CD4-positive, alpha-beta T cell treated with Interferon alpha-2 for 1 hour (primary cell): ENCODE results near the gene TIMM23B.
"Not testable (repeated sequence)": the region's sequence is repeated elsewhere in the genome, so short reads cannot be mapped to it uniquely, and the experiment has no call there.

ENCODE experiments used
- DNase-seq, 2 donors: peaks; one replicate each; pipeline ENCODE4 v3.0.0-alpha.2; 2020 to 2022

TIMM23B gene

DNA sequence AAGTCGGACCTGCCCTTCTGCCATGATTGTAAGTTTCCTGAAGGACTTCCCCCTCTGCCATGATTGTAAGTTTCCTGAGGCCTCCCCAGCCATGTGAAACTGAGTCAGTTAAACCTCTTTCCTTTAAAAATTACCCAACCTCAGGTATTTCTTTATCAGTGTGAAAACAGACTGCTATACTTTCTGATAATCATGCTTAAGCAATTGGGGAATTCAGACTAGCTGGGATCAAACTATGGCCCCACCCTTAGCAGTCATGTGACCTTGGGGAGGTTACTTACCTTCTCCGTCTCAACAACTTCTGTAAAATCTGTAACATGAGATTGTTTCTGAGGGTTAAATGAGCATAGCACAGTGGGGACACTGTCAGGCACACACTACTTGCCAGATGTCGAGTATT, 45.4 kb downstream of the TIMM23B start:
- DNase-seq = not testable (repeated sequence)

DNA sequence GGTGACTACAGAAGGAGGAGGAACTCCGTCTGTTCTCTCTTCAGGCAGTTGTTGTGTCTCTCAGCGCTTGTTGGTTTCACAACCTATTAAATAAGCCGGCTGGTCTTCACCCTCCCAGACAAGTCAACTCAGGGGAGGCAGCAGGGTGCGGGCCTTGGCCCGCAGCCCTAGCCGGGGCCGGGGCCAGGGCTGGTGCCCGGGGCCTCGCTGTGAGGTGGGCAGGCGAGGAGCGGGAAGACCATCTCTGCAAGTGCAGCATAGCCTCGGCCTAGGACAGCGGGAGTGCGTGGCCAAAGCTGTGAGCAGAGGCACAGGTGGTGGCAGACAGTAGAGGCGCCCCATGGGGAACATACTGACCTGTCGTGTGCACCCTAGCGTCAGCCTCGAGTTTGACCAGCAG, 46.5 kb downstream of the TIMM23B start, which contains the start of gene AGAP6:
TSS of gene AGAP6 (plus strand) at position 31 of the 400 bp plus-strand sequence. CDS start at position 341, 310 bp downstream.
- DNase-seq = not testable (repeated sequence)

DNA sequence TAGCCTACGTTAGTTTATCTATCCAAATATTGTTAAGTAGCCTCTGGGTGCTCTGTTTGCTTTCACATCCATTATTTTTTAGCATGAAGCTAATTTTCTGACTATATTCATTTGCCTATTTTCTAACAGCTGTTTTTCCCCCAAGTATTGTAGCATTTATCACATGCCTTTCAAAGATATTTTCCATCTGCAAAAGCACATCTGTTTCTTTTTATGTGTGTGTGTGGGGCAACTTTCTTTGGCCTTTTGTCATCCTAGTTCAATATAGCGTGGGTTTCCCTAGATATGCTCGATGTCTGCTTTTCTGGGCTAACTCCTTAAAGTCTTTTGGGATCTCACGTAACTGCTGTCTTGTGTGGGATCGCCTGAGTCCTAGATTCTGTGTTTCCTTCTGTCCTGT, 53.5 kb downstream of the TIMM23B start:
- DNase-seq = not testable (repeated sequence)

DNA sequence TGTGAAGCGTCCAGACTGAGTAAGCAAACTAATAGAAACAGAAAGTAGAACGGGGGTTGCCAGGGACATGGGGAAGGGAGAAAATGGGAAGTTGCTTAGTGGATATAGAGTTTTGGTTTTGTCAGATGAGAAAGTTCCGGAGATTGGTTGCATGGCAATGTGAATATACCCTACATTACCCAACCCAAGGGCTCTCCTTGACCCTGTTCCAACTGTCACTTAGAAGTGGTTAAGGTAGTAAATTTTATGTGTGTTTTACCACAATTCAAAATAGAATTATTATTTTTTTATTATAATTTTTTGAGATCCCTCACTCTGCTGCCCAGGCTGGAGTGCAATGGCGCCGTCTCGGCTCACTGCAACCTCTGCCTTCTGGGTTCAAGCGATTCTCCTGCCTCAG, 72.2 kb downstream of the TIMM23B start:
- not testable (repeated sequence) for DNase-seq

DNA sequence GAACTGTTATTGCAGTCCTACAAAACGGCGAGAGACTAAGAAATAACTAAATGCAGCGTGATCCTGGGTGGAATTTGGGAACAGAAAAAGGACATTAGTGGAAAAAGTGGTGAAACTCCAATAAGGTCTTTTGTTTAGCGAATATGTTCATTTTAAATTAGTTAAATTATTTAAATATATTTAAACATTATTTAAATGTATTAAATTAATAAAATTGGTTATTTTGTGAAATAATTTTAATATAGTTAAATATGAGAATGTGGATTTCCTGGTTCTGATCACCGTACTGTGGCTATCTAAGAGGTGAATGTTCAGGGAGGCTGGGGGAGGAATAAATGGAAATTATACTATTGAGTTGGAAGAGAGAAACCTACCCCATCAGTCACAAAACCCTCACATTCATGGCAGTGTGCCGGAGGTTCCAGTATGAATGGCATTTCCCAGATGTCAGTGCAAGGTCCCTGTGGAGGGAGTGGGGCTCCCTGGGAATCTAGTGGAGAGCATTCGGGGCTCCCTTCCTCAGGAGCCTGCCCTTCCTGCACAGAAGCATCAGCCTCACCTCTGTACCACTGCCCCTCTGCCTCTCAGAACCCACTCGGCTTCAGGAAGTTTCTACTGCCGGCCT, 73.9 kb downstream of the TIMM23B start:
- DNase-seq = not testable (repeated sequence)

DNA sequence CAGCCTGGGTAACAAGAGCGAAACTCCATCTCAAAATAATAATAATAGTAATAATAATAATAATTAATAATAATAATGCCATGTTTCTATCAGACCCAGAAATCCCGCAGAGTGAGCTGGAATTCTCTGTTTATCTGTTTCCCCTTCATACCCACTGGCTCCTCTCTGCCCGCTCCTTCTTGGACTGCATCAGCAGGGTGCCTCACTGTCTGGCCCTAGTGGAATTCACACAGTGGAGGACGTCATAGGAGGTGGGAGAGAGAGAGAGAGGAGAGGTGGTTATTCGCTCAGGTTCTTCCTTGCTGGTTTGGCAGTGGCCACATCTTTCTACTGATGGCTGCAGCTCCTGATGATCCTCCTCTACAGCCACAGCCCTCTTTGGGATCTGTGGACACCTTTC, 75.1 kb downstream of the TIMM23B start:
- DNase-seq = not testable (repeated sequence)

DNA sequence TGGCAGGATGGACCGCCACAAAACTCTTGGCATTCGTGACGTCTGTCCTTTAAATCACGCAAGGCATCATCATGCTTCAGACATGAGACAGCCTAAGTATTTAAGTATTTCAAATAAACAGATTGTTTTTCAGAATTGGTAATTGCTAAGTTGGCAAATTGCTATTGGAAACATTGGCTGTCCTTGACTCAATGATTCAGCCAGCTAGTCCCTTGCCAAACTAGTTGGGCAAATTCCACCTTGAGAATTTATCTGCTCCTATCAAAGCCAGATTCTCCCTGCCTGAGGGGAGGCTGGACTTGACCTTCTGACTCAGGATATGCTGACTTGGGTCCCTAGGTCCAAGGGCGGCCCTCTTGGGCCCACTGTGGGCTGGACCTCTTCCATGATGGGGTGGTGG, 75.8 kb downstream of the TIMM23B start:
- DNase-seq = not testable (repeated sequence)

DNA sequence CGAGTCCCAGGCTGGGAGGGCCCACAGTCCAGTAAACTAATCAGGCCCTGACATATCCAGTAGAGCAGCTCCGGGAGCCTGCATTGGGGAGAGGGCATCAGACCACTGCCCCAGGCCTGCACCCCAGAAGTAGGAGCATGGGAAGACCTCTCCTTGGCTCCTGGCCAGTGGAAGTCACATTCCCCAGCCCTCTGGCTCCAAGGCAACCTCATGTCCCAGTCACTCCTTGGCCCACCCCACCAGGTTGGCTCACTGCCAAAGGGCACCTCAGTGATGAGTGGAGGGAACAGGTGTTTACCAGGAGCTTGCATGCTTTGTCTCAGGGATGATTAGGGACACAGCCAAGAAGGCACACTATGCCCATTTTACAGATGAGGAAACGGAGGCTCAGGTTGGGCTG, 77.4 kb downstream of the TIMM23B start:
- DNase-seq = not testable (repeated sequence)

DNA sequence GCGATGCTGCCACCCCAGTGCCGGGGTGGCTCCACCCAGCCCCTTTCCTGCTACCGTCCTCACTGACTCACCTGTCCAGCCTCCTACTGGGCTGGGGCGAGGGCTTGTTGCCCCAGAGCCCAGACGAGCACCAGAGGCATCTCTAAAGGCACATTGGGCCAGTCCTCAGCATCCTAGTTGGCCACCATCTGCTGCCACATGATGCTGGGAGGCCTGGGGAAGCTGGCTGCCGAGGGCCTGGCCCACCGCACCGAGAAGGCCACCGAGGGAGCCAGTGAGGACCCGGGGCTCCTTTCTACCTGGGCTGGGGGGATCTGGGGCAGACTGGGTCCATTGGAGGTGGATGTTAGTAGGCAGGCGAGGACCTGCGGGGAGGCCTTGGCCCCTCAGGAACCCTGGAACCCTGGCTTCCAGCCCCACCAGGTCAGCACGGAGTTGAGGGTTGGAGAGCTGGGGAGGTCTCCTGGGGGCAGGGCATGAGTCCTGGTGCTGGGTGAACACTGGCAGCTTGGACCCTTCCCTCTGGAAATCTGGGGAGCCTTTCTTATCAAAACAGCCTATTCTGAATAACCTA, 78.7 kb downstream of the TIMM23B start:
- not testable (repeated sequence) for DNase-seq

DNA sequence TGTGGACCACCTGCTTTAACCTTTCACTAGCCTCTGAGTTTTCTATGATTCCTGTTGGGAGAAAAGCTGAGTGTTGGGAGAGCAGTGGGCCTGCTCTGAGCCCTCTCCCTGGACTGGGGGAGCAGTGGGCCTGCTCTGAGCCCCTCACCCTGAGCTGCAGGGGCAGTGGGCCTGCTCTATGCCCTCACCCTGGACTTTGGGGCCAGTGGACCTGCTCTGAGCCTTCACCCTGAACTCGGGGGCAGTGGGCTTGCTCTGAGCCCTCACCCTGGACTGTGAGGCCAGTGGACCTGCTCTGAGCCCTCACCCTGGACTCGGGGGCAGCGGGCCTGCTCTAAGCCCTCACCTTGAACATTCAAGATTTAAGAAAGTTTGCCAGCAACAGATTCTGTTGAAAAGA, 79.8 kb downstream of the TIMM23B start:
- DNase-seq = no peak
